Measurements from ENCODE around the gene NUDT16L1. TPM values are rescaled to one million over a fixed set of nuclear protein-coding genes. Genes with fewer than 3 reads are reported as not detected.

Gene NUDT16L1
- total and polyA plus RNA-seq, 2 of the 13 experiments (the other 11 are each of a cell fraction or from before 2014, with no cell fraction given), result 28.0 to 40.5 TPM

DNA sequence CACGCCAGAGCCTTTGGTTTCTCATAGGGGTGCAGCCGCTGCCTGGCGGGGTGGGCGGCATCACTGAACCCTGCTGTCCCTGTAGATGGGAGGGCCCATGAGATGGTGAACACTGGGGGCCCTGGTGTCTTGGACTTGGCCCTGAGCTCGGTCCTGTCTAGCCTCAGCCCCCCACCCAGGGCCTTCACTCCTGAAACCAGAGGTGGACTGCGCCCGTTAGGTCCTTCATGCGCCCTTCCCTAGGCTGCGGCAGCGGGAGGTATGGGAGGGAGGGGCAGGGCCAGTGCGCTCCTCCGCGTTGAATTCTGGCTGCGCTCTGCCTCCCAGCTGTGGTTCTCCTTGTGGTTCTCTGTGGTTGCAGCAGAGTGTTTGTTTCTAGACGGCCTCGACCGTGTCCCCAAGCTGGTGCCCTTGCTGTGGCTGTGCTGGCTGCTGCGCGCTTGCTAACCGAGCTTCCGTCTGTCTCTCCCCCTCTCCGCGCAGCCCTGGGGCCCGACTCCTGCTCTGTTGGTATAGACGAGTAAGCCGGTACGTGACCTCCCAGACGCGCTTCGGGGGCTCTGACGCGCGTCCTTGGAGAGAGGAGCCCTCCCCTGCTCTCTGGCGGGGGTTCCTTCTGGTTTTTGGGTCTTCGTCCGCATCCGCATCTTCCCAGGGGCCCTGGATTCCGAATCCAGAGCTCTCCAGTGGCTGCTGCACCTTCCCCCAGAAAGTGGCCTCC lies 7.4 kb upstream of the NUDT16L1 start:
- H4K20me1 ChIP-seq (ENCODE audit: insufficient read depth, low read length), result no peaks in the 10 kb centered on the region
- H3K4me3 ChIP-seq (replicated peaks in 1 of 3; ENCODE audit: insufficient read depth in 1 of 3, low read depth in 2 of 3, low read length in 3 of 3), result no peak overlapping the region
- ChIA-PET POLR2A (no interaction called here), CTCF (ENCODE audit: low intra/inter-chr PET ratio, low total read pairs) (no interaction called here)
- H3K79me2 ChIP-seq (ENCODE audit: insufficient read depth, low read length), result no peaks in the 10 kb centered on the region
- TF ChIP-seq RFXAP (CRISPR knock-in tag; IDR thresholded peaks at IDR 0.05; ENCODE audit: borderline replicate concordance), result no peak
- no peak for TF ChIP-seq KDM1A (CRISPR knock-in tag; IDR thresholded peaks at IDR 0.05)
- no peak for TF ChIP-seq ZMYM2 (CRISPR knock-in tag; IDR thresholded peaks at IDR 0.05)
- TF ChIP-seq AKAP8 (CRISPR knock-in tag; IDR thresholded peaks at IDR 0.05), result no peak
- TF ChIP-seq, protein P1, sequence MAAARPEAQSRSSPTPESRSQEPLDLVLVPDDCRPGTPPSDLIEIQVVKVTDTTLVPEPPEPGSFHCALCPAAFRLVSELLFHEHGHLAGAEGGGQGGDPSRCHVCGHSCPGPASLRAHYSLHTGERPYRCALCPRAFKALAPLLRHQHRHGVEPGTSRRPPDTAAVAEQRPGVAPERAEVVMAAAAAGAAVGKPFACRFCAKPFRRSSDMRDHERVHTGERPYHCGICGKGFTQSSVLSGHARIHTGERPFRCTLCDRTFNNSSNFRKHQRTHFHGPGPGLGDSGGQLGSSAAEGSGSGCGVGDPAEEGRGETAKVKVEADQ (CRISPR knock-in tag; IDR thresholded peaks at IDR 0.05; ENCODE audit: borderline replicate concordance), result no peak
- TF ChIP-seq, protein P2, sequence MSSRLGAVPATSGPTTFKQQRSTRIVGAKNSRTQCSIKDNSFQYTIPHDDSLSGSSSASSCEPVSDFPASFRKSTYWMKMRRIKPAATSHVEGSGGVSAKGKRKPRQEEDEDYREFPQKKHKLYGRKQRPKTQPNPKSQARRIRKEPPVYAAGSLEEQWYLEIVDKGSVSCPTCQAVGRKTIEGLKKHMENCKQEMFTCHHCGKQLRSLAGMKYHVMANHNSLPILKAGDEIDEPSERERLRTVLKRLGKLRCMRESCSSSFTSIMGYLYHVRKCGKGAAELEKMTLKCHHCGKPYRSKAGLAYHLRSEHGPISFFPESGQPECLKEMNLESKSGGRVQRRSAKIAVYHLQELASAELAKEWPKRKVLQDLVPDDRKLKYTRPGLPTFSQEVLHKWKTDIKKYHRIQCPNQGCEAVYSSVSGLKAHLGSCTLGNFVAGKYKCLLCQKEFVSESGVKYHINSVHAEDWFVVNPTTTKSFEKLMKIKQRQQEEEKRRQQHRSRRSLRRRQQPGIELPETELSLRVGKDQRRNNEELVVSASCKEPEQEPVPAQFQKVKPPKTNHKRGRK (CRISPR knock-in tag; IDR thresholded peaks at IDR 0.05), result no peak
- no peak for TF ChIP-seq MIER3 (CRISPR knock-in tag; IDR thresholded peaks at IDR 0.05; ENCODE audit: borderline replicate concordance)
- TF ChIP-seq SAP130 (CRISPR knock-in tag; IDR thresholded peaks at IDR 0.05; ENCODE audit: low read depth), result no peak
- TF ChIP-seq GABPB1 (CRISPR knock-in tag; IDR thresholded peaks at IDR 0.05), result no peak
- no peak for TF ChIP-seq HDAC1 (CRISPR knock-in tag; IDR thresholded peaks at IDR 0.05)
- no peak for TF ChIP-seq ZBTB8A (CRISPR knock-in tag; IDR thresholded peaks at IDR 0.05; ENCODE audit: borderline replicate concordance, low read depth)
- TF ChIP-seq SNAPC2 (CRISPR knock-in tag; IDR thresholded peaks at IDR 0.05), result no peak
- no peak for TF ChIP-seq SMC3 (IDR thresholded peaks at IDR 0.05; ENCODE audit: low read length)
- TF ChIP-seq ZSCAN29 (CRISPR knock-in tag; conservative IDR thresholded peaks at IDR 0.05), result no peak
- no peak for TF ChIP-seq CEBPB (IDR thresholded peaks at IDR 0.05; ENCODE audit: borderline replicate concordance, low read depth, low read length)
- TF ChIP-seq ZNF121 (CRISPR knock-in tag; IDR thresholded peaks at IDR 0.05), result no peak
- TF ChIP-seq MBNL3 (CRISPR knock-in tag; conservative IDR thresholded peaks at IDR 0.05), result no peak
- TF ChIP-seq, protein P3, sequence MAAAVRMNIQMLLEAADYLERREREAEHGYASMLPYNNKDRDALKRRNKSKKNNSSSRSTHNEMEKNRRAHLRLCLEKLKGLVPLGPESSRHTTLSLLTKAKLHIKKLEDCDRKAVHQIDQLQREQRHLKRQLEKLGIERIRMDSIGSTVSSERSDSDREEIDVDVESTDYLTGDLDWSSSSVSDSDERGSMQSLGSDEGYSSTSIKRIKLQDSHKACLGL (CRISPR knock-in tag; IDR thresholded peaks at IDR 0.05), result no peak
- TF ChIP-seq, protein P4, sequence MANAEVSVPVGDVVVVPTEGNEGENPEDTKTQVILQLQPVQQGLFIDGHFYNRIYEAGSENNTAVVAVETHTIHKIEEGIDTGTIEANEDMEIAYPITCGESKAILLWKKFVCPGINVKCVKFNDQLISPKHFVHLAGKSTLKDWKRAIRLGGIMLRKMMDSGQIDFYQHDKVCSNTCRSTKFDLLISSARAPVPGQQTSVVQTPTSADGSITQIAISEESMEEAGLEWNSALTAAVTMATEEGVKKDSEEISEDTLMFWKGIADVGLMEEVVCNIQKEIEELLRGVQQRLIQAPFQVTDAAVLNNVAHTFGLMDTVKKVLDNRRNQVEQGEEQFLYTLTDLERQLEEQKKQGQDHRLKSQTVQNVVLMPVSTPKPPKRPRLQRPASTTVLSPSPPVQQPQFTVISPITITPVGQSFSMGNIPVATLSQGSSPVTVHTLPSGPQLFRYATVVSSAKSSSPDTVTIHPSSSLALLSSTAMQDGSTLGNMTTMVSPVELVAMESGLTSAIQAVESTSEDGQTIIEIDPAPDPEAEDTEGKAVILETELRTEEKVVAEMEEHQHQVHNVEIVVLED (CRISPR knock-in tag; IDR thresholded peaks at IDR 0.05; ENCODE audit: borderline replicate concordance), result no peak
- in situ Hi-C loops (cut with HindIII; ENCODE audit: extremely low pct_ligation_motif_present, low pct_unique_long_range_greater_than_20kb), result no loop called here
- FAIRE-seq (no peak), DNase-seq (ENCODE audit: low spot score) (no peak), ATAC-seq (no peak)
- no TSS peak for BruUV-seq (replicated peaks)
- H3K27ac ChIP-seq (ENCODE audit: extremely low read length, insufficient read depth, low read length), result no peak overlapping the region
- H3K27me3 ChIP-seq (ENCODE audit: control insufficient read depth in 1 of 2, insufficient read depth in 2 of 2, low read length in 2 of 2), result no peaks in the 10 kb centered on the region
- H2AFZ ChIP-seq (ENCODE audit: low read length), result no peak overlapping the region
- intact Hi-C loops (cut with micrococcal nuclease; ENCODE audit: unreplicated experiment), result no loop called here
- no peak overlapping the region for H3K9ac ChIP-seq (ENCODE audit: insufficient read depth, low read depth, low read length)
- peaks cover 29 to 52% of the 10 kb centered on the region in 2 experiments; a peak in 4 of 5 replicates for H3K36me3 ChIP-seq (replicated peaks in 1 of 2; ENCODE audit: control insufficient read depth in 1 of 2, insufficient read depth in 2 of 2, low read length in 2 of 2)
- no peaks in the 10 kb centered on the region for H3K4me1 ChIP-seq (ENCODE audit: insufficient read depth, low read length)
- no peak overlapping the region for H3K4me2 ChIP-seq (ENCODE audit: low read depth, low read length)
- 97% methylated on average over 28 of the region's 38 CpGs for WGBS (ENCODE audit: low lambda C conversion rate)
- H3K9me3 ChIP-seq (ENCODE audit: low read length), result no peaks in the 10 kb centered on the region

Data from HepG2 (cell line).